IPS-NIHi7 (cell line): ENCODE measurements around the gene MMP23B.
"Not testable (repeated sequence)": the region's sequence is repeated elsewhere in the genome, so short reads cannot be mapped to it uniquely, and the experiment has no call there.

Experiments
- DNase-seq: peaks from one replicate; pipeline ENCODE4 v3.0.0; 2012; ENCODE audit warnings: mixed read lengths; ENCODE audit errors: extremely low spot score

MMP23B gene

GRCh38 chr1:1630965-1631781 lies 800 bp upstream of the MMP23B start:
- DNase-seq = peak; percentile 49

- not testable (repeated sequence) for DNase-seq
Measured at GRCh38 chr1:1633409-1633808, 1.4 kb downstream of the MMP23B start.

GRCh38 chr1:1634613-1635012 lies 2.6 kb downstream of the MMP23B start:
- DNase-seq = not testable (repeated sequence)

GRCh38 chr1:1636621-1637478 lies 4.9 kb downstream of the MMP23B start:
- DNase-seq = not testable (repeated sequence)

GRCh38 chr1:1637479-1637875 lies 5.5 kb downstream of the MMP23B start:
- DNase-seq = not testable (repeated sequence)

GRCh38 chr1:1638528-1638927 lies 6.6 kb downstream of the MMP23B start:
- not testable (repeated sequence) for DNase-seq

GRCh38 chr1:1639368-1639767 lies 7.4 kb downstream of the MMP23B start:
- DNase-seq = not testable (repeated sequence)

GRCh38 chr1:1640081-1640480 lies 8.1 kb downstream of the MMP23B start:
- DNase-seq = not testable (repeated sequence)

- DNase-seq = not testable (repeated sequence)
Measured at GRCh38 chr1:1640711-1641461, 8.9 kb downstream of the MMP23B start.

GRCh38 chr1:1646326-1646725 lies 14.4 kb downstream of the MMP23B start:
- not testable (repeated sequence) for DNase-seq

GRCh38 chr1:1647567-1648241 lies 15.7 kb downstream of the MMP23B start:
- not testable (repeated sequence) for DNase-seq

GRCh38 chr1:1648265-1648664 lies 16.3 kb downstream of the MMP23B start:
- DNase-seq = not testable (repeated sequence)

- peak; percentile 92 for DNase-seq
Measured at GRCh38 chr1:1658583-1659549, 26.9 kb downstream of the MMP23B start, which contains the start of gene CDK11B. TSS of gene CDK11B (minus strand) at chr1:1659004. CDS start at chr1:1657485, 1,519 bp downstream.

- not testable (repeated sequence) for DNase-seq
Measured at GRCh38 chr1:1662392-1662791, 30.4 kb downstream of the MMP23B start.

GRCh38 chr1:1662830-1663560 lies 31.0 kb downstream of the MMP23B start:
- not testable (repeated sequence) for DNase-seq

- not testable (repeated sequence) for DNase-seq
Measured at GRCh38 chr1:1664318-1664717, 32.3 kb downstream of the MMP23B start.

- no peak for DNase-seq
Measured at GRCh38 chr1:1664941-1665814, 33.2 kb downstream of the MMP23B start.

GRCh38 chr1:1665815-1666251 lies 33.9 kb downstream of the MMP23B start:
- DNase-seq = peak; percentile 62
